ENCODE measurements around the gene LMAN1L.

The LMAN1L gene

GRCh38 chr15:74786551-74787165 lies 26.0 kb upstream of the LMAN1L start:
- H3F3A ChIP-seq (ENCODE audit: insufficient read depth, low read length): peaks cover 85% of the 10 kb centered on the region
- H2AFZ ChIP-seq (ENCODE audit: low read length): no peak overlapping the region
- peak overlapping the region; percentile 89 for H3K9ac ChIP-seq (ENCODE audit: low read length)
- no peaks in the 10 kb centered on the region for H3K27me3 ChIP-seq (replicated peaks; ENCODE audit: insufficient read depth, low read length)
- TF ChIP-seq CTCF (IDR thresholded peaks at IDR 0.05; ENCODE audit: low read length) (no peak), EZH2phosphoT487 (IDR thresholded peaks at IDR 0.05; ENCODE audit: low read length) (no peak), EZH2 (optimal IDR thresholded peaks at IDR 0.05; ENCODE audit: low read depth, low read length) (no peak)
- peak overlapping the region; percentile 95 for H3K27ac ChIP-seq (ENCODE audit: low read length)
- no peaks in the 10 kb centered on the region for H3K9me2 ChIP-seq (replicated peaks; ENCODE audit: insufficient read depth, low read length)
- peaks cover 87% of the 10 kb centered on the region for H3K79me2 ChIP-seq (ENCODE audit: low read length)
- peaks cover 6% of the 10 kb centered on the region; the same call in 1 of the 2 replicates for H4K20me1 ChIP-seq (ENCODE audit: insufficient read depth, low read length)
- peak overlapping the region; percentile 39 for H3K4me3 ChIP-seq (ENCODE audit: low read length)
- H3K4me1 ChIP-seq (ENCODE audit: low read length): peaks cover 57% of the 10 kb centered on the region
- DNase-seq: peak; percentile 35
- H3K36me3 ChIP-seq (replicated peaks; ENCODE audit: insufficient read depth, low read length): no peaks in the 10 kb centered on the region
- H3K9me3 ChIP-seq (replicated peaks; ENCODE audit: insufficient read depth, low read length): no peaks in the 10 kb centered on the region
- peak overlapping the region; percentile 99 for H3K4me2 ChIP-seq (ENCODE audit: low read depth, low read length)

DNA sequence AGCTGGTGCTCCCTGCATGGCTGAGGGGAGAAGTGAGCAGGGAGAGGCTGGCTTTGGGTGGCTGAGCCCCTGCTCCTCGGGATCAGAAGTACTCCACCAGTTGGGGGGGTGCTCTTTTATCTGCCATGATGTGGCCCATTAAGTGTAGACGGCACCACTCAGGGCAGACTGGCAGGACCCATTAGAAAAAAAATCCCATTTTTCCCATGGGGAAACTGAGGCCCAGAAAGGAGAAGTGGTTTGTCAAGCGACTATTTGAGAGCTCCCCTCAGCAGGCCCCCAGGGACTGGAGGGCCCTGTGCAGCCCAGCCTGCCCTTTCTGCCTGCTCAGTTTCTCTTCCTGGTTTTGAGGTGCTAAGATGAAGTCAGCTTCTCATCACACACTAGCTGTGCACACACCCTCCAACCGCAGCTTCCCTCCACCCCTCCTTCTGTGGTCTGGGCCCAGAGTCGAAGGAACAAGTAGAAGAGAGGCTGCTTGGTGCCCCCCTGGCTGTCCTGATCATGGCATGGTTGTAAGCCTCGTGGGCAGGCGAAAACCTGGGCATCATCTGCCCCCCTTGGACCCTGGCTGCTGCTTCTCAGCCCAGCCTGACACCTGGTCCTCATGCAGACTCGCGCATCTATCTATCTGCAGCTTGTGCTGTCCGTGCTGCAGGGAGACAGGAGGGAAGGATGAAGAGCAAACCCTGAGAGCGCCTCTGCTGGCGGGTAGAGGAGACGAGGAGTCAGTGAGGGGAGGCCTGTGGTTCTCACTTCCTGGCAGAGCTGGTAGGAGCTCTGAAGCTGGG lies 25.2 kb upstream of the LMAN1L start:
- Histone ChIP-seq H3K9me3 (replicated peaks; ENCODE audit: insufficient read depth, low read length) (no peaks in the 10 kb centered on the region), H3K9ac (ENCODE audit: low read length) (peak overlapping the region; percentile 89), H3K9me2 (replicated peaks; ENCODE audit: insufficient read depth, low read length) (no peaks in the 10 kb centered on the region), H2AFZ (ENCODE audit: low read length) (no peak overlapping the region), H3K36me3 (replicated peaks; ENCODE audit: insufficient read depth, low read length) (no peaks in the 10 kb centered on the region), H3K27ac (ENCODE audit: low read length) (peak overlapping the region; percentile 95), H3K79me2 (ENCODE audit: low read length) (peaks cover 93% of the 10 kb centered on the region), H4K20me1 (ENCODE audit: insufficient read depth, low read length) (peaks cover 12% of the 10 kb centered on the region; the same call in 1 of the 2 replicates), H3F3A (ENCODE audit: insufficient read depth, low read length) (peaks cover 84% of the 10 kb centered on the region), H3K27me3 (replicated peaks; ENCODE audit: insufficient read depth, low read length) (no peaks in the 10 kb centered on the region), H3K4me3 (ENCODE audit: low read length) (peak overlapping the region; percentile 57), H3K4me2 (ENCODE audit: low read depth, low read length) (peak overlapping the region; percentile 99), H3K4me1 (ENCODE audit: low read length) (peaks cover 65% of the 10 kb centered on the region)
- peak; percentile 92 for DNase-seq
- TF ChIP-seq EZH2phosphoT487 (IDR thresholded peaks at IDR 0.05; ENCODE audit: low read length): no peak
- no peak for TF ChIP-seq EZH2 (optimal IDR thresholded peaks at IDR 0.05; ENCODE audit: low read depth, low read length)
- peak; percentile 91 for TF ChIP-seq CTCF (IDR thresholded peaks at IDR 0.05; ENCODE audit: low read length)

DNA sequence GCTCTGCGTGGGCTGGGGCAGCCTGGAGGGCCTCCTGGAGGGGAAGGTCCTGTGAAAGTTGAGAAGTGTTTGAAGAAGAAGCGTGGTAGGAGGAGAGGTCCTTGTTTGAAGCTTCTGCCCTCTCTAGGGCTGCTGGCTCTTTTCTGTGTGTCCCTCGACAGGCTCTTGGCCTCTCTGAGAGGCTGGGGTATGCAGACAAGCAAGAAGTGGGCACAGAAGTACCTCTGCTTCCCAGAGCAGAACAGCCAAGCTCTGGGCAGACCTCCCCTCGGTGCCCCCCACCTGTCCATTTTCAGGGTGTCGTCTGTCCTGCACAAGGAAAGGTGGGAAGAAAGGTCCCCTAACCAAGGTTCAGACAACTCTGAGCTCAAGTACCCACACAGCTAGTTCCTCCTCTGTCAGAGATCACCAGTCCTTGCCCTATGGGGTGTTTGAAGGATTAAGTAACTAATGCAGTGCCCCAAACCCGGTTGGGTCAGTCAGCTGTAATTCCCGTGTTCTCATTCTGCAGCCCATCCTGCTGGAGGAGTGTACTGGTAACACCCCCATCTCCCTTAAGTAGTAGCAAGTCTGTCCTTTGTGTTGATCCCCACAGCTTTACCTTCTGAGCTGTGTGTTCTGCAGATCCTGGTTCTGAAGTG lies 24.5 kb upstream of the LMAN1L start:
- Histone ChIP-seq H3K27me3 (replicated peaks; ENCODE audit: insufficient read depth, low read length) (no peaks in the 10 kb centered on the region), H3K9me2 (replicated peaks; ENCODE audit: insufficient read depth, low read length) (no peaks in the 10 kb centered on the region), H3K27ac (ENCODE audit: low read length) (peak overlapping the region; percentile 95), H4K20me1 (ENCODE audit: insufficient read depth, low read length) (peaks cover 18% of the 10 kb centered on the region), H3K9ac (ENCODE audit: low read length) (peak overlapping the region; percentile 89), H3K79me2 (ENCODE audit: low read length) (peaks cover 93% of the 10 kb centered on the region), H2AFZ (ENCODE audit: low read length) (no peak overlapping the region), H3K36me3 (replicated peaks; ENCODE audit: insufficient read depth, low read length) (no peaks in the 10 kb centered on the region), H3K9me3 (replicated peaks; ENCODE audit: insufficient read depth, low read length) (no peaks in the 10 kb centered on the region), H3K4me3 (ENCODE audit: low read length) (peak overlapping the region; percentile 57), H3F3A (ENCODE audit: insufficient read depth, low read length) (peaks cover 77% of the 10 kb centered on the region), H3K4me1 (ENCODE audit: low read length) (peaks cover 72% of the 10 kb centered on the region), H3K4me2 (ENCODE audit: low read depth, low read length) (peak overlapping the region; percentile 99)
- no peak for DNase-seq
- TF ChIP-seq EZH2phosphoT487 (IDR thresholded peaks at IDR 0.05; ENCODE audit: low read length): no peak
- no peak for TF ChIP-seq CTCF (IDR thresholded peaks at IDR 0.05; ENCODE audit: low read length)
- TF ChIP-seq EZH2 (optimal IDR thresholded peaks at IDR 0.05; ENCODE audit: low read depth, low read length): no peak
